IMR-90 (cell line): Measurements from ENCODE around the gene NCK1. TPM values are rescaled to one million over a fixed set of nuclear protein-coding genes. Genes with fewer than 3 reads are reported as not detected.

Experiments
- ATAC-seq: fragments of 200-7000 bp; cut with Tn5 transposase; 2 replicates; pipeline ENCODE4 v1.9.1; 2020; ENCODE audit warnings: low read depth, mild to moderate bottlenecking, moderate library complexity
- BruUV-seq: library from RNA; stranded (reverse); fragments of 400-500 nt; replicated peaks from 2 replicates; lab custom pipeline; 2021; lab: Mats Ljungman, UMichigan
- CTCF ChIA-PET: fragments of 300-600 bp; formaldehyde crosslinking; extraction: SDS; loops from one replicate; lab custom pipeline; 2021; ENCODE audit warnings: antibody characterized with exemption; lab: Yijun Ruan, JAX
- POLR2A ChIA-PET: fragments of 300-600 bp; sonication (Branson Sonifier 250); formaldehyde crosslinking; loops from one replicate; lab custom pipeline; 2022; ENCODE audit warnings: antibody characterized with exemption; ENCODE audit not compliant: unreplicated experiment; lab: Charles Lee
- DNase-seq: peaks from one replicate; pipeline ENCODE4 v3.0.0; 2013
- H2AFZ ChIP-seq: replicated peaks from 2 replicates; pipeline ENCODE3; 2013; ENCODE audit warnings: low read length, mild to moderate bottlenecking; ENCODE audit not compliant: poor library complexity
- H2AK5ac ChIP-seq: 2 replicates; pipeline ENCODE4 v1.6.1; 2013; ENCODE audit warnings: low read depth, low read length, inconsistent platforms
- H2AK9ac ChIP-seq: replicated peaks from 2 replicates; pipeline ENCODE3; 2013; ENCODE audit warnings: mild to moderate bottlenecking, low read depth, low read length, moderate library complexity; ENCODE audit not compliant: poor library complexity
- H2BK120ac ChIP-seq: 2 replicates; pipeline ENCODE4 v1.6.1; 2013; ENCODE audit warnings: low read depth, low read length, inconsistent platforms
- H2BK15ac ChIP-seq: 3 replicates; pipeline ENCODE4 v1.6.1; 2013; ENCODE audit warnings: low read depth, low read length, inconsistent platforms
- H2BK20ac ChIP-seq: 2 replicates; pipeline ENCODE4 v1.6.1; 2013; ENCODE audit warnings: low read depth, mild to moderate bottlenecking, inconsistent platforms, low read length, moderate library complexity
- H2BK5ac ChIP-seq: 2 replicates; pipeline ENCODE4 v1.6.1; 2013; ENCODE audit warnings: mild to moderate bottlenecking, low read depth, low read length, inconsistent platforms; ENCODE audit not compliant: poor library complexity, severe bottlenecking
- H3K14ac ChIP-seq: replicated peaks from 2 replicates; pipeline ENCODE4 v1.6.1; 2013; ENCODE audit warnings: low read depth, low read length, inconsistent platforms
- H3K18ac ChIP-seq: 2 replicates; pipeline ENCODE4 v1.6.1; 2013; ENCODE audit warnings: low read depth, low read length, control low read depth
- H3K23ac ChIP-seq: 2 replicates; pipeline ENCODE4 v1.6.1; 2013; ENCODE audit warnings: low read depth, low read length, inconsistent platforms
- H3K27ac ChIP-seq: 2 replicates; pipeline ENCODE4 v1.5.1; 2013; ENCODE audit warnings: mild to moderate bottlenecking, control low read depth, low read length; ENCODE audit not compliant: insufficient read depth
- H3K27me3 ChIP-seq: 2 replicates; pipeline ENCODE4 v1.6.1; 2013; ENCODE audit warnings: low read length; ENCODE audit not compliant: control insufficient read depth, insufficient read depth
- H3K36me3 ChIP-seq: 2 replicates; pipeline ENCODE4 v1.6.1; 2013; ENCODE audit warnings: low read length, mixed read lengths; ENCODE audit not compliant: control insufficient read depth, insufficient read depth
- H3K4ac ChIP-seq: 2 replicates; pipeline ENCODE4 v1.6.1; 2013; ENCODE audit warnings: low read depth, low read length, inconsistent platforms
- H3K4me1 ChIP-seq: 2 replicates; pipeline ENCODE4 v1.6.1; 2013; ENCODE audit warnings: low read length, mixed read lengths; ENCODE audit not compliant: control insufficient read depth, insufficient read depth
- H3K4me2 ChIP-seq: 2 replicates; pipeline ENCODE4 v1.6.1; 2013; ENCODE audit warnings: low read depth, mild to moderate bottlenecking, control low read depth, low read length, moderate library complexity
- H3K4me3 ChIP-seq: 2 replicates; pipeline ENCODE4 v1.5.1; 2013; ENCODE audit warnings: low read depth, mild to moderate bottlenecking, control low read depth, low read length, moderate library complexity; ENCODE audit not compliant: insufficient read depth
- H3K56ac ChIP-seq: 2 replicates; pipeline ENCODE4 v1.6.1; 2013; ENCODE audit warnings: low read length, inconsistent platforms; ENCODE audit not compliant: insufficient read depth; ENCODE audit errors: extremely low read depth
- H3K79me1 ChIP-seq, 2 experiments: 2 replicates each; pipeline ENCODE4 v1.6.1; 2013; ENCODE audit warnings: low read length in 2 of 2, inconsistent platforms in 1 of 2, low read depth in 1 of 2
- H3K9ac ChIP-seq: 2 replicates; pipeline ENCODE4 v1.6.1; 2013; ENCODE audit warnings: low read depth, low read length, control low read depth
- H3K9me1 ChIP-seq: 2 replicates; pipeline ENCODE4 v1.6.1; 2013; ENCODE audit warnings: low read length, inconsistent platforms; ENCODE audit not compliant: insufficient read depth
- H3K9me3 ChIP-seq: 2 replicates; pipeline ENCODE4 v1.6.1; 2013; ENCODE audit warnings: low read length; ENCODE audit not compliant: control insufficient read depth, insufficient read depth
- H4K20me1 ChIP-seq: 2 replicates; pipeline ENCODE4 v1.6.1; 2013; ENCODE audit warnings: low read length, inconsistent platforms; ENCODE audit not compliant: insufficient read depth
- H4K5ac ChIP-seq: 2 replicates; pipeline ENCODE4 v1.6.1; 2013; ENCODE audit warnings: mild to moderate bottlenecking, low read depth, low read length, control low read depth
- H4K8ac ChIP-seq, 2 experiments: 2 replicates each; pipeline ENCODE4 v1.6.1; 2013; ENCODE audit warnings: low read depth in 2 of 2, low read length in 2 of 2, control low read depth in 1 of 2, inconsistent platforms in 1 of 2
- H4K91ac ChIP-seq: 2 replicates; pipeline ENCODE4 v1.6.1; 2013; ENCODE audit warnings: low read depth, low read length, inconsistent platforms; ENCODE audit not compliant: insufficient read depth
- USF2 ChIP-seq: fragments of 150-350 bp; IDR thresholded peaks from 2 replicates; pipeline ENCODE4 v1.6.1; 2017; ENCODE audit warnings: mild to moderate bottlenecking, antibody characterized with exemption, low read length, low read depth
- WGBS, 2 experiments: methylation state at CpG; one replicate each; pipeline versions ENCODE4 v1.1.5 to v1.1.7; 2013; ENCODE audit warnings: missing lambda C conversion rate in 2 of 2; ENCODE audit not compliant: insufficient read length in 1 of 2; ENCODE audit errors: extremely low coverage in 2 of 2; 5-methylcytosine and 5-hydroxymethylcytosine counted together
- dilution Hi-C: fragments of 300-500 bp; cut with HindIII; formaldehyde crosslinking; loops from one replicate; pipeline ENCODE4 v1.14.3; 2018; ENCODE audit warnings: low sequenced_read_pairs; ENCODE audit not compliant: unreplicated experiment
- in situ Hi-C: fragments of 300-500 bp; cut with MboI; formaldehyde crosslinking; loops from 3 replicates; pipeline ENCODE4 v1.14.3; 2019; ENCODE audit warnings: low sequenced_read_pairs, inconsistent platforms, mixed read lengths
- intact Hi-C: fragments of 100-400 bp; cut with micrococcal nuclease; formaldehyde crosslinking; loops from 2 replicates; pipeline ENCODE4 v1.10.0; 2022
- polyA plus RNA-seq, 3 experiments: library from polyadenylated mRNA; depleted of rRNA; stranded (reverse); fragments of >200 nt; gene quantifications; 2 replicates each; pipeline ENCODE4 v1.2.3, GENCODE V29; 2012; ENCODE audit warnings: low replicate concordance in 1 of 3
- total RNA-seq: library from RNA; depleted of rRNA; stranded (reverse); fragments of >200 nt; gene quantifications from 2 replicates; pipeline ENCODE4 v1.2.3, GENCODE V29; 2012

Gene NCK1
- total and polyA plus RNA-seq, 2 of the 4 experiments (the other 2 are of a cell fraction): 23.7 to 24.3 TPM

DNA sequence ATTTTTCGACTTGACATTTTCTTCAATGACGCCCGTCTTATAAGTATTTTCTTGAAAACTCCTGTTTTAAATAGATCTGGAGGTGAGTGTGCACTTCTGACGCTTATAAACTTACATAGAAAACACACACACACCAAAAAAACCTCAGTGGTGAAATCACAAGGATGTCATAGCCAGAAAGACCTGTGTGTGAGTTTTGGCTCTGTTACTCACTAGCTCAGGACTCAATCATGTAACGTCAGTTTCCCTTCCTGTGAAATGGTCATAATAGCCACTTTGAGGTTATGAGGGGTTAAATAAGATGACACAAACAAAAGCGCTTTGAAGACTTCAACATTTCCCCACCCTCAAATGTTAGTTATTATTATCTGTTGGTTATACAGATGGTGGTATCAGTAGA is 97.6 kb downstream of the NCK1 start:
- no peaks in the 10 kb centered on the region for H3K9me3 ChIP-seq
- in situ Hi-C loops: no loop called here
- no peak overlapping the region for H3K4me2 ChIP-seq
- H3K27me3 ChIP-seq: no peaks in the 10 kb centered on the region
- H3K9ac ChIP-seq: no peak overlapping the region
- H3K56ac ChIP-seq: no peak overlapping the region
- intact Hi-C loops: loop anchor here (5.0 kb wide), 1 partner anchor 97 kb away; the partner anchor contains the start of gene NCK1
- no peak overlapping the region for H3K23ac ChIP-seq
- H2AK9ac ChIP-seq: no peak overlapping the region
- no peak overlapping the region for H2BK5ac ChIP-seq
- dilution Hi-C loops: no loop called here
- H3K18ac ChIP-seq: no peak overlapping the region
- no TSS peak for BruUV-seq
- ATAC-seq (no peak), DNase-seq (no peak)
- H2BK20ac ChIP-seq: no peak overlapping the region
- H3K36me3 ChIP-seq: no peaks in the 10 kb centered on the region
- WGBS, 2 experiments: no CpG with 5 or more reads among the region's 6 CpGs
- TF ChIP-seq USF2: no peak
- no peak overlapping the region for H2AFZ ChIP-seq
- no peak overlapping the region for H2BK120ac ChIP-seq
- no peak overlapping the region for H3K4ac ChIP-seq
- H4K5ac ChIP-seq: no peak overlapping the region
- CTCF ChIA-PET: no interaction called here
- H2AK5ac ChIP-seq: no peak overlapping the region
- H3K14ac ChIP-seq: no peak overlapping the region
- no peak overlapping the region for H3K27ac ChIP-seq
- H4K8ac ChIP-seq: no peak overlapping the region
- H3K79me1 ChIP-seq: peaks cover 5 to 16% of the 10 kb centered on the region in 2 experiments; a peak in 3 of 4 replicates
- no peak overlapping the region for H3K4me3 ChIP-seq
- POLR2A ChIA-PET: no interaction called here
- H2BK15ac ChIP-seq: no peak overlapping the region
- H3K4me1 ChIP-seq: peaks cover 21% of the 10 kb centered on the region
- H3K9me1 ChIP-seq: peaks cover 10% of the 10 kb centered on the region
- H4K20me1 ChIP-seq: no peaks in the 10 kb centered on the region
- no peak overlapping the region for H4K91ac ChIP-seq
